ENCODE data around the gene RRAGA.
"Not testable (repeated sequence)": the region's sequence is repeated elsewhere in the genome, so short reads cannot be mapped to it uniquely, and the experiment has no call there.

The RRAGA gene

DNA sequence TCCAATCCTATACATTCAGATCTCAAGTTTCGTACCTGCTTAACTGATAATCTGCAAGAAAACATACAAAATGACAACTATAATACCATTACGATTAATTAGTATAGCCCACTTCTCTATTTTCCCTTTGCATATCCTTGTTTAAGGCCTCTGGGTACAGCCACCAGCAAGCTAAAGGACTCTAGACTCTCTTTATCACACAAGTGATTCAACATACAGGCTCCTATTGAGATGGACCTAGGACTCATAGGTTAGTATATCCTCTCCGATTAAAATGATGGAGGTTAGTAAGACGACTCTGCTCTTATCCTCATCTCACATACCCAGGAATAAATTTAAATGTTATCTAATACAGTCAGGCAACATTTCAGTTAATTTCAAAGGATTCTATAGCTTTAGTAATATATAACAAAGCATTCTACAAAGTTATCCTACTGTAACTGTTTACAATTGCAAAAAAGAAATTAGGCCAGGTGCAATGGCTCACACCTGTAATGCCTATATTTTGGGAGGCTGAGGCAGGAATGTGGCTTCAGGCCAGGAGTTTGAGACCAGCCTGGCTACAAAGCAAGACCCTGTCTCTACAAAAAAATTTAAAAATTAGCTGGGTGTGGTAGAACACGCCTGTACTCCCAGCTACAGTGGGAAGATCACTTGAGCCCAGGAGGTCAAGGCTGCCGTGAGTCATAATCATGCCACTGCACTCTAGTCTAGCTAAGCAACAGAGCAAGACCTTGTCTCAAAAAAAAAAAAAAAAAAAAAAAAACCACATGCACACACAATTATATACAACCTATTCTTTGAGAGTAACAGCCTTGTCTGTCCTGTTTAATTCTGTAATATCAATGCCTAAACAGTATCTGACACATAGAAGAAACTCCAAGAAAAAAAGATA is 38.1 kb downstream of the RRAGA start:
- DNase-seq: peak in 2 of 3 donors; percentile 43 to 50

GRCh38 chr9:19097431-19097830 is 48.2 kb downstream of the RRAGA start:
- not testable (repeated sequence) for DNase-seq

All from suppressor macrophage treated with lipopolysaccharide for 1 hour (primary cell).